GM23248 (cell line): ENCODE data around the gene LENG8. TPM values are rescaled to one million over a fixed set of nuclear protein-coding genes. Genes with fewer than 3 reads are reported as not detected.

Experiments used
- DNase-seq: peaks from one replicate; pipeline ENCODE4 v3.0.0-alpha.2; 2015
- H2AFZ ChIP-seq: fragments of 200-600 bp; sonication (generic); 2 replicates; pipeline ENCODE4 v1.6.1; 2016; ENCODE audit warnings: antibody characterized with exemption
- H3F3A ChIP-seq: fragments of 200-600 bp; sonication (generic); 2 replicates; pipeline ENCODE4 v1.6.1; 2016; ENCODE audit warnings: mild to moderate bottlenecking, antibody characterized with exemption, mixed run types; ENCODE audit not compliant: insufficient read depth
- H3K27ac ChIP-seq: fragments of 200-600 bp; sonication (generic); 2 replicates; pipeline ENCODE4 v1.5.1; 2016; ENCODE audit warnings: mild to moderate bottlenecking
- H3K27me3 ChIP-seq: fragments of 200-600 bp; sonication (generic); replicated peaks from 2 replicates; pipeline ENCODE4 v1.6.1; 2016; ENCODE audit warnings: mild to moderate bottlenecking; ENCODE audit not compliant: insufficient read depth
- H3K36me3 ChIP-seq: fragments of 200-600 bp; sonication (generic); 2 replicates; pipeline ENCODE4 v1.6.1; 2016; ENCODE audit warnings: low read depth, mild to moderate bottlenecking
- H3K4me1 ChIP-seq: fragments of 200-600 bp; sonication (generic); 2 replicates; pipeline ENCODE4 v1.6.1; 2016; ENCODE audit warnings: mild to moderate bottlenecking; ENCODE audit not compliant: insufficient read depth
- H3K4me2 ChIP-seq: fragments of 200-600 bp; sonication (generic); one replicate; pipeline ENCODE4 v1.6.1; 2016; ENCODE audit warnings: mild to moderate bottlenecking; ENCODE audit not compliant: unreplicated experiment
- H3K4me3 ChIP-seq: fragments of 200-600 bp; sonication (generic); 2 replicates; pipeline ENCODE4 v1.5.1; 2016; ENCODE audit warnings: mild to moderate bottlenecking
- H3K79me2 ChIP-seq: fragments of 200-600 bp; sonication (generic); 2 replicates; pipeline ENCODE4 v1.6.1; 2016; ENCODE audit warnings: mild to moderate bottlenecking; ENCODE audit not compliant: insufficient read depth
- H3K9ac ChIP-seq: fragments of 200-600 bp; sonication (generic); 2 replicates; pipeline ENCODE4 v1.6.1; 2016; ENCODE audit warnings: mild to moderate bottlenecking
- H3K9me2 ChIP-seq: fragments of 200-600 bp; sonication (generic); 2 replicates; pipeline ENCODE4 v1.6.1; 2016; ENCODE audit warnings: mixed run types, mild to moderate bottlenecking, moderate library complexity; ENCODE audit not compliant: insufficient read depth
- H3K9me3 ChIP-seq: fragments of 200-600 bp; sonication (generic); one replicate; pipeline ENCODE4 v1.6.1; 2017; ENCODE audit warnings: low read depth
- H4K20me1 ChIP-seq: fragments of 200-600 bp; sonication (generic); 2 replicates; pipeline ENCODE4 v1.6.0; 2016; ENCODE audit not compliant: insufficient read depth
- EZH2 ChIP-seq: fragments of 200-600 bp; sonication (generic); IDR thresholded peaks from 2 replicates; pipeline ENCODE4 v1.6.1; 2018; ENCODE audit warnings: antibody characterized with exemption, mild to moderate bottlenecking; ENCODE audit not compliant: insufficient read depth, poor library complexity, severe bottlenecking
- EZH2phosphoT487 ChIP-seq: fragments of 200-600 bp; sonication (generic); IDR thresholded peaks from 2 replicates; pipeline ENCODE4 v1.6.1; 2018; ENCODE audit warnings: antibody characterized with exemption, moderate library complexity, mild to moderate bottlenecking, low read depth; ENCODE audit not compliant: insufficient read depth
- WGBS, 2 experiments: methylation state at CpG; one replicate each; pipeline ENCODE4 v1.1.6; 2015 to 2017; ENCODE audit warnings: low lambda C conversion rate in 2 of 2, low coverage in 1 of 2; ENCODE audit errors: missing lambda C conversion rate in 2 of 2; 5-methylcytosine and 5-hydroxymethylcytosine counted together
- in situ Hi-C: fragments of 300-500 bp; cut with MboI; formaldehyde crosslinking; loops from 2 replicates; pipeline ENCODE4 v1.15.0; 2020
- polyA plus RNA-seq: library from polyadenylated mRNA; unstranded; fragments of >200 nt; fragmentation: Nextera tagmentation; extraction: Ambion mirVana; gene quantifications from 2 replicates; pipeline ENCODE4 v1.2.1, GENCODE V29; 2016
- total RNA-seq: library from RNA; depleted of rRNA; stranded (reverse); fragments of >200 nt; shearing (Covaris generic); gene quantifications from 2 replicates; pipeline ENCODE4 v1.2.3, GENCODE V29; 2014

The LENG8 gene
- total and polyA plus RNA-seq, 2 experiments from 2014 or later: 29.2 to 45.5 TPM

DNA sequence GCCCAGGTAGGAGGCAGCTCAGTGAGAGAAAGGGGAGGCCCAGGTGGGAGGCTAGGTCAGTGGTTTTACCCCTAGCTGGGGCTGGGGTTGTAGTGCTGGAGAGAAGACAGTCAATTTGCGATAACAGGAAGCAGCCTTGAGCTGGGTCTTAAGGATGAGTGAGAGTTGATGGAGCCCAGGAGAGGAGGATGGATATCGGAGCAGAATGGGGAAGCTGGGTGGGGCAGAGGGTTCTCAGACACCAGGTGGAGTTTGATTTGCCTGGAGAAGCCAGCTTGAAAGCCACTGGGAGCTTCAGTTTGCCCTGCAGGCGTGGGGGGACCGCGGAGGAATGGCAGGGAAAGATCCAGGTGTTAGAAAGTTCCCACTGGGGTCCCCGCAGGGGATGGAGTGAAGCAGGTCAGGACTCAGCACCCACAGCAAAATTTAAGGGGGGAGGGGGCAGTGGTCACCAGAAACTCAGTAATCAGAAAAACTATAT is 24.9 kb downstream of the LENG8 start:
- Histone ChIP-seq H3K9ac (peak overlapping the region; percentile 78; the same call in 1 of the 2 replicates), H3K4me3 (peak overlapping the region; percentile 86; the same call in 1 of the 2 replicates), H3K9me2 (no peaks in the 10 kb centered on the region), H3K9me3 (no peaks in the 10 kb centered on the region), H3K27ac (peak overlapping the region; percentile 60), H3K4me1 (peaks cover 9% of the 10 kb centered on the region), H4K20me1 (no peaks in the 10 kb centered on the region), H3K79me2 (peaks cover 30% of the 10 kb centered on the region), H2AFZ (peak overlapping the region; percentile 86), H3K27me3 (no peaks in the 10 kb centered on the region), H3K36me3 (no peaks in the 10 kb centered on the region), H3K4me2 (peak overlapping the region; percentile 87), H3F3A (no peaks in the 10 kb centered on the region)
- in situ Hi-C loops: loop anchor here (25.0 kb wide), 1 partner anchor 1188 kb away; the partner anchor contains the start of gene U2AF2
- WGBS, 2 experiments: 73 to 78% methylated on average over 6 of the region's 6 CpGs
- no peak for DNase-seq
- TF ChIP-seq EZH2phosphoT487 (no peak), EZH2 (no peak)

DNA sequence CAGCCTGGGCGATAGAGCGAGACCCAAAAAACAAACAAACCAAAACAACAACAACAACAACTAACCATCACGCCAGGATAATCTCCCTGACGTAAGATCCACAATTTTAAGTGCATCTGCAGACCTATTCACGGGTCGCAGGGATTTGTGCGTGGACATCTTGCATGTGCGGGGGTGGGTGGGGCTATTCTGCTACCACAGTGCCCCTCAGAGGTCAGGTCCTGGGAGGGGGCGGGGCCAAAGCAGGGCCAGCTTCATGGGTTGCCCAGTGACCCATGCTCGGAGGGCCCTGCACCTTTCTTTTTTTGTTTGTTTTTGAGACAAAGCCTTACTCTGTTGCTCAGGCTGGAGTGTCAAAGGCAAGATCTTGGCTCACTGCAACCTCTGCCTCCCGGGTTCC is 26.7 kb downstream of the LENG8 start:
- no peaks in the 10 kb centered on the region for H3K36me3 ChIP-seq
- no peaks in the 10 kb centered on the region for H3K9me3 ChIP-seq
- peaks cover 12% of the 10 kb centered on the region for H3K79me2 ChIP-seq
- 77 to 80% methylated on average over 11 of the region's 11 CpGs for WGBS, 2 experiments
- H3K27me3 ChIP-seq: no peaks in the 10 kb centered on the region
- H4K20me1 ChIP-seq: no peaks in the 10 kb centered on the region
- no peak overlapping the region for H3K27ac ChIP-seq
- no peak overlapping the region for H3K4me2 ChIP-seq
- in situ Hi-C loops: no loop called here
- no peaks in the 10 kb centered on the region for H3F3A ChIP-seq
- no peaks in the 10 kb centered on the region for H3K9me2 ChIP-seq
- H3K4me1 ChIP-seq: peaks cover 6% of the 10 kb centered on the region
- H3K4me3 ChIP-seq: no peak overlapping the region
- TF ChIP-seq EZH2phosphoT487 (no peak), EZH2 (no peak)
- no peak overlapping the region for H3K9ac ChIP-seq
- H2AFZ ChIP-seq: no peak overlapping the region
- no peak for DNase-seq

DNA sequence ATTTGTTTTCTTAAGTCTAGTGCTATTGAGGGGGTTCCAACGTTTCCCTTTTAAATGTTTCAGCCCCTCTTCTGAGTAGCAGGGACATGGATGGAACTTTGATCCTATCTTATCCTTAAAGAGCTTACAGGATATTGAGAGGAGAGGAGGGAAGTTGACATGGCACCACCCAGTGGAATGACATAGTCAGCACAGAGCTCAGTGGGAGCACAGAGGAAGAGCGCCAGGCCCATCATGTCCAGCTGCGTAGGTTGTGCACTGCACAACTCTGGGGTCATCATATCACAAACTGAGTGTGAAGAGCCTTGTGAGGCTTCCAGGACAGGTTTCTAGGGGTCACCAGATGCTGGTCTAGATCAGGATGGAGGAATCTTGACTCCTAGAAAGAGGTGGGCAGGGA is 28.7 kb downstream of the LENG8 start:
- Histone ChIP-seq H3K4me1 (peaks cover 3% of the 10 kb centered on the region; the same call in 1 of the 2 replicates), H3K9ac (no peak overlapping the region), H3K27me3 (no peaks in the 10 kb centered on the region), H3K79me2 (peaks cover 3% of the 10 kb centered on the region; the same call in 1 of the 2 replicates), H3K36me3 (no peaks in the 10 kb centered on the region), H3K9me2 (no peaks in the 10 kb centered on the region), H3K4me2 (no peak overlapping the region), H3K9me3 (no peaks in the 10 kb centered on the region), H2AFZ (no peak overlapping the region), H4K20me1 (no peaks in the 10 kb centered on the region), H3K4me3 (no peak overlapping the region), H3F3A (no peaks in the 10 kb centered on the region), H3K27ac (no peak overlapping the region)
- in situ Hi-C loops: no loop called here
- TF ChIP-seq EZH2phosphoT487: no peak
- no peak for TF ChIP-seq EZH2
- 62 to 66% methylated on average over 3 of the region's 3 CpGs for WGBS, 2 experiments
- DNase-seq: no peak

DNA sequence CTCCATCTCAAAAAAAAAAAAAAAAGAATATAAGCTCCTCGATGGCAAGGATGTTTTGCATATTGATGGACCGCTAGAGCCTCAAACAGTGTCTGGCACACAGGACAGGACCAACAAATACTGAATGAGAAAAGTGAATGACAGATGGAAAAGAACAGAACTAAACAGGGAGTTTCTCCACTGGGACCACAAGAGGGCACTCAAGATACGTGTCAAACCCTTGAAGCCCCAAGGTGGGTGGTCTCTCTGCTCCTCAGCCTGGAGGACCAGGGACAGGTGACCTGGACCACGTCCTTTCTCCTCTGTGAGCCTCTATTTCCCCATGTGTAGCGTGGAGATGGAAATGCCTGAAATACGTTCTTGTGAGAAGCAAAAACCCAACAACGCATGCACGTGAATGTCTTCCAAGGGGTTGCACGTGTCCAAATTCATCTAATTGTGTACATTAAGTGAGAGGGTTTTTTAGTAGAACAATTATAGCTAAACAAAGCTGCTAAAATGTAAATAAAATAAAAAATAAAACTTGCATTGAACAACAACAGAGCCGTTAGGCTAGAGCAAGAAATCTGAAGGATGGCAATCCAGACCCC is 29.8 kb downstream of the LENG8 start:
- Histone ChIP-seq H3F3A (no peaks in the 10 kb centered on the region), H4K20me1 (no peaks in the 10 kb centered on the region), H3K4me1 (no peaks in the 10 kb centered on the region), H3K9me3 (no peaks in the 10 kb centered on the region), H3K4me3 (no peak overlapping the region), H3K9ac (no peak overlapping the region), H2AFZ (no peak overlapping the region), H3K27me3 (no peaks in the 10 kb centered on the region), H3K4me2 (no peak overlapping the region), H3K79me2 (no peaks in the 10 kb centered on the region), H3K27ac (no peak overlapping the region), H3K36me3 (no peaks in the 10 kb centered on the region), H3K9me2 (no peaks in the 10 kb centered on the region)
- no peak for TF ChIP-seq EZH2
- no peak for TF ChIP-seq EZH2phosphoT487
- in situ Hi-C loops: no loop called here
- DNase-seq: peak; percentile 63
- WGBS, 2 experiments: 18 to 21% methylated on average over 10 of the region's 10 CpGs
